ENCODE results near the gene PIP4K2A.

Gene PIP4K2A

DNA sequence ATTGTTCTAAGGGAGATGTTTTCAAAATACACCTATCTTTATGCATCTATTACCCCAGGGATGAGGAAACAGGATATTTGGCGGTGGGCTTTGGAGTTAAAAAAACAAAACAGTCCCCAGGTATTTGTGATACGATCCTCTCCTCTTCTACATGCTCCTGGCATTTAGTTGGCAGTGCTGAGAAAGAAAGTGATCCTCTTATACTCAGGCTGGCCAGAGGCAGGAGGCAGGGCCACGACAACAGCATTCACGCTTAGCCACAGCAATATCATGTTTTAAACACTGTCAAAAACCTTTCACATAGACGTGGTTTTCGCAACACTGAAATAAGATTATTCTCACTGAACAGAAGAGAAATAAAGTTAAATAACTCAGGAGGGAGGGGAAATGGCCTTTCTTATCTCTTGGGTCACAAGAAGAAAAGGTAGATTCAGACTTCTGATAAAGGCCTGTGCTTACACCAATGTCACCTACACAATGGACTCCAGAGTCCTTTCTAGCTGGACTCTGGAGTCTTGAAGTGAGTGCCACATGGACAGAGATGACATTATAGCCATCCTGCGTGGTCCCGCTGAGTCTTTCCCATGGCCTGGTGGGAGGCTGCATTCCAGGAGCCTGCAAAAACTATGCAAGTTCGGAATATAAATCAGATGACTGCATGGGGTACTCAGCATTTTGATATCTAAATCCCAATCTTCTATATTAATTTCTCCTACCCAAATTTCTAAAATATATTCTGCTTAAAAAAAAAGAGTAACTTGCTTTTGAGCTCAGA lies 88.7 kb downstream of the PIP4K2A start:
- Histone ChIP-seq H3K4me2 (ENCODE audit: low read depth, low read length, poor library complexity, severe bottlenecking) (no peak overlapping the region), H2AFZ (ENCODE audit: low read length) (no peak overlapping the region), H3K9me2 (replicated peaks; ENCODE audit: low read depth, low read length) (no peaks in the 10 kb centered on the region), H3K27me3 (ENCODE audit: insufficient read depth, low read length, poor library complexity, severe bottlenecking) (no peaks in the 10 kb centered on the region), H3F3A (ENCODE audit: low read depth) (0 out of 2 replicates have a peak, but pooled peaks cover 7% of the 10 kb centered on the region), H3K9me3 (ENCODE audit: insufficient read depth, low read depth, low read length) (no peaks in the 10 kb centered on the region), H3K79me2 (ENCODE audit: insufficient read depth, low read length) (peaks cover 98% of the 10 kb centered on the region), H3K36me3 (ENCODE audit: insufficient read depth, low read length) (no peaks in the 10 kb centered on the region), H3K4me3 (ENCODE audit: low read length, poor library complexity, severe bottlenecking) (no peak overlapping the region), H4K20me1 (ENCODE audit: insufficient read depth, low read length, poor library complexity, severe bottlenecking) (peaks cover 66% of the 10 kb centered on the region), H3K4me1 (ENCODE audit: insufficient read depth, low read length, poor library complexity, severe bottlenecking) (peaks cover 72% of the 10 kb centered on the region), H3K9ac (ENCODE audit: low read depth, low read length, poor library complexity, severe bottlenecking) (no peak overlapping the region)
- TF ChIP-seq, protein P1, sequence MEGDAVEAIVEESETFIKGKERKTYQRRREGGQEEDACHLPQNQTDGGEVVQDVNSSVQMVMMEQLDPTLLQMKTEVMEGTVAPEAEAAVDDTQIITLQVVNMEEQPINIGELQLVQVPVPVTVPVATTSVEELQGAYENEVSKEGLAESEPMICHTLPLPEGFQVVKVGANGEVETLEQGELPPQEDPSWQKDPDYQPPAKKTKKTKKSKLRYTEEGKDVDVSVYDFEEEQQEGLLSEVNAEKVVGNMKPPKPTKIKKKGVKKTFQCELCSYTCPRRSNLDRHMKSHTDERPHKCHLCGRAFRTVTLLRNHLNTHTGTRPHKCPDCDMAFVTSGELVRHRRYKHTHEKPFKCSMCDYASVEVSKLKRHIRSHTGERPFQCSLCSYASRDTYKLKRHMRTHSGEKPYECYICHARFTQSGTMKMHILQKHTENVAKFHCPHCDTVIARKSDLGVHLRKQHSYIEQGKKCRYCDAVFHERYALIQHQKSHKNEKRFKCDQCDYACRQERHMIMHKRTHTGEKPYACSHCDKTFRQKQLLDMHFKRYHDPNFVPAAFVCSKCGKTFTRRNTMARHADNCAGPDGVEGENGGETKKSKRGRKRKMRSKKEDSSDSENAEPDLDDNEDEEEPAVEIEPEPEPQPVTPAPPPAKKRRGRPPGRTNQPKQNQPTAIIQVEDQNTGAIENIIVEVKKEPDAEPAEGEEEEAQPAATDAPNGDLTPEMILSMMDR (conservative IDR thresholded peaks at IDR 0.05; ENCODE audit: low read length) = no peak
- no peak for TF ChIP-seq EZH2phosphoT487 (IDR thresholded peaks at IDR 0.05; ENCODE audit: borderline replicate concordance)

- no peak overlapping the region for H3K4me2 ChIP-seq (ENCODE audit: low read depth, low read length, poor library complexity, severe bottlenecking)
- peaks cover 59% of the 10 kb centered on the region for H3K4me1 ChIP-seq (ENCODE audit: insufficient read depth, low read length, poor library complexity, severe bottlenecking)
- H3K4me3 ChIP-seq (ENCODE audit: low read length, poor library complexity, severe bottlenecking) = no peak overlapping the region
- H2AFZ ChIP-seq (ENCODE audit: low read length) = no peak overlapping the region
- H3K9me2 ChIP-seq (replicated peaks; ENCODE audit: low read depth, low read length) = no peaks in the 10 kb centered on the region
- no peaks in the 10 kb centered on the region for H3K27me3 ChIP-seq (ENCODE audit: insufficient read depth, low read length, poor library complexity, severe bottlenecking)
- TF ChIP-seq, protein P1 (conservative IDR thresholded peaks at IDR 0.05; ENCODE audit: low read length) = no peak
- TF ChIP-seq EZH2phosphoT487 (IDR thresholded peaks at IDR 0.05; ENCODE audit: borderline replicate concordance) = no peak
- H3F3A ChIP-seq (ENCODE audit: low read depth) = 0 out of 2 replicates have a peak, but pooled peaks cover 4% of the 10 kb centered on the region
- no peaks in the 10 kb centered on the region for H3K9me3 ChIP-seq (ENCODE audit: insufficient read depth, low read depth, low read length)
- no peak overlapping the region for H3K9ac ChIP-seq (ENCODE audit: low read depth, low read length, poor library complexity, severe bottlenecking)
- H3K79me2 ChIP-seq (ENCODE audit: insufficient read depth, low read length) = peaks cover 99% of the 10 kb centered on the region
- H4K20me1 ChIP-seq (ENCODE audit: insufficient read depth, low read length, poor library complexity, severe bottlenecking) = peaks cover 58% of the 10 kb centered on the region
- H3K36me3 ChIP-seq (ENCODE audit: insufficient read depth, low read length) = no peaks in the 10 kb centered on the region
Measured at GRCh38 chr10:22624287-22624738, 90.1 kb downstream of the PIP4K2A start.

DNA sequence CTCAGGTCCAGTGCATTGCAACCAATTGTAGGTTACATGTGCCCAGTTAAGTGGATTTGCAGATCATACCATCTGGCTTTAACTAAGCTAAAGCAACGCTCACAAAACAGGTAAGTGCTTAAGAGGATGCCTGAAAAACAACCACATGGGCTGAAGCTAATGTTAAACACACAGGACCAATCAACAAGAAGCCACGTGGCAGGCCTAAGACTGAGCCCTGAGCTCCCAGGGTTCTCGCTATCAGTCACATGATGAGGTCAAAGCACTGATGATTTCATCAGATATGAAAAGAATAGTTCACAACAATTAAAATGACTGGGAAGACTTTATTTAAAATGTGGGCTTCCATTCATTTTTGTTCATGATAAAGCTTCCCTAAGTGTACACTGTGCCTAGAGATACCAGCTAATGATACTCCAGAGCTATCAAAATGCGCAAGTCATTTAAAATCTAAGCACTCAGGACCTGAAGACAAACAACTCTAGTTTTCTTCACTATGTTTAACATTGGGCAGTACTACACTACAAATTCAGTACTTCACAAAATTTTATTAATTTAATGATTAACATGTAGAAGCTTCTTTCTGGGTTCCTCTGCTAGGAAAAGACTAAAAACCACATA lies 90.6 kb downstream of the PIP4K2A start:
- no peaks in the 10 kb centered on the region for H3K9me2 ChIP-seq (replicated peaks; ENCODE audit: low read depth, low read length)
- no peaks in the 10 kb centered on the region for H3K36me3 ChIP-seq (ENCODE audit: insufficient read depth, low read length)
- H3K9me3 ChIP-seq (ENCODE audit: insufficient read depth, low read depth, low read length) = no peaks in the 10 kb centered on the region
- H3K9ac ChIP-seq (ENCODE audit: low read depth, low read length, poor library complexity, severe bottlenecking) = no peak overlapping the region
- TF ChIP-seq, protein P1 (conservative IDR thresholded peaks at IDR 0.05; ENCODE audit: low read length) = no peak
- TF ChIP-seq EZH2phosphoT487 (IDR thresholded peaks at IDR 0.05; ENCODE audit: borderline replicate concordance) = no peak
- no peak overlapping the region for H3K4me2 ChIP-seq (ENCODE audit: low read depth, low read length, poor library complexity, severe bottlenecking)
- H3K4me1 ChIP-seq (ENCODE audit: insufficient read depth, low read length, poor library complexity, severe bottlenecking) = peaks cover 53% of the 10 kb centered on the region
- H3K79me2 ChIP-seq (ENCODE audit: insufficient read depth, low read length) = peaks cover 99% of the 10 kb centered on the region
- 0 out of 2 replicates have a peak, but pooled peaks cover 4% of the 10 kb centered on the region for H3F3A ChIP-seq (ENCODE audit: low read depth)
- H2AFZ ChIP-seq (ENCODE audit: low read length) = no peak overlapping the region
- H4K20me1 ChIP-seq (ENCODE audit: insufficient read depth, low read length, poor library complexity, severe bottlenecking) = peaks cover 56% of the 10 kb centered on the region
- H3K27me3 ChIP-seq (ENCODE audit: insufficient read depth, low read length, poor library complexity, severe bottlenecking) = no peaks in the 10 kb centered on the region
- H3K4me3 ChIP-seq (ENCODE audit: low read length, poor library complexity, severe bottlenecking) = no peak overlapping the region

All from Loucy (cell line).